Mesodermal cell (in vitro differentiated cells): Measurements from ENCODE around the gene IFNE.

Experiments
- H3K27ac ChIP-seq: 2 replicates; pipeline ENCODE4 v1.7.0; 2013; ENCODE audit warnings: mild to moderate bottlenecking, low read depth, low read length, moderate library complexity; ENCODE audit not compliant: severe bottlenecking
- H3K36me3 ChIP-seq: 2 replicates; pipeline ENCODE4 v1.7.1; 2013; ENCODE audit warnings: mild to moderate bottlenecking, low read length, moderate library complexity; ENCODE audit not compliant: control insufficient read depth, insufficient read depth
- H3K4me1 ChIP-seq: one replicate; pipeline ENCODE4 v1.7.1; 2013; ENCODE audit warnings: mild to moderate bottlenecking, low read length; ENCODE audit not compliant: insufficient read depth, control insufficient read depth, poor library complexity, severe bottlenecking
- H3K4me3 ChIP-seq: 2 replicates; pipeline ENCODE4 v1.7.0; 2013; ENCODE audit warnings: low read length, control low read depth, mild to moderate bottlenecking; ENCODE audit not compliant: insufficient read depth, poor library complexity, severe bottlenecking; ENCODE audit errors: extremely low read depth
- H3K9me3 ChIP-seq: 2 replicates; pipeline ENCODE4 v1.7.1; 2013; ENCODE audit warnings: mild to moderate bottlenecking, low read length, moderate library complexity; ENCODE audit not compliant: control insufficient read depth
- WGBS, 2 experiments: methylation state at CpG; one replicate each; pipeline ENCODE4 v1.1.5; 2013; ENCODE audit warnings: missing lambda C conversion rate in 2 of 2; ENCODE audit not compliant: insufficient coverage in 2 of 2; 5-methylcytosine and 5-hydroxymethylcytosine counted together

Gene IFNE

DNA sequence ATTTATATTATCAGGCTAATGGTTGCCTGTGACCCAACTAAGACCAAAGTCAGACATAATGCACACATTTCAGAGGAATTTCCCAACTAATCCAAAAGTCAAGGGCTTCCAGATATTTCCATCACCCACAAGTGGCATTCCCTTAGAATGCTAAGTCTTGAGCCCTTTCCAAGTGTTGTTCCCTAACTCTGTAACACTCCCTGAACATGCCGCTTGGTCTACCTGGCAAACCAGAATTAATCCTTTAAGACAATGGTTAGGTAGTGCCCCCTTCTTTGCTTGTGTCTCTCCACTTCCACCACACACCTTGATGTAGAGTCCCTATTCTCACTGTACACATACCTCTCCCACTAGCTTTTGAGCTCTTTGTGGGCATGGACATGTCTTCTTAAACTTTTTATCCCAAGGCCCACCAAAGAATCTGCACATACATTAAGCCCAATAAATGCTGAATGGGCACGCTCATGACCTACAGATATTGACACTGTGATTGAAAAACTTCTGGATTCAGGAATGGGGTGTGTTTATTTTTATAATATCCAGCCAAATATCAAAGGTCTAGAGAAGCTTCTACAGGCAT, 37.8 kb upstream of the IFNE start:
- Histone ChIP-seq H3K4me1 (no peaks in the 10 kb centered on the region), H3K27ac (no peak overlapping the region), H3K36me3 (no peaks in the 10 kb centered on the region), H3K9me3 (no peaks in the 10 kb centered on the region), H3K4me3 (no peak overlapping the region)
- 90 to 100% methylated on average over 1 of the region's 2 CpGs for WGBS, 2 experiments

DNA sequence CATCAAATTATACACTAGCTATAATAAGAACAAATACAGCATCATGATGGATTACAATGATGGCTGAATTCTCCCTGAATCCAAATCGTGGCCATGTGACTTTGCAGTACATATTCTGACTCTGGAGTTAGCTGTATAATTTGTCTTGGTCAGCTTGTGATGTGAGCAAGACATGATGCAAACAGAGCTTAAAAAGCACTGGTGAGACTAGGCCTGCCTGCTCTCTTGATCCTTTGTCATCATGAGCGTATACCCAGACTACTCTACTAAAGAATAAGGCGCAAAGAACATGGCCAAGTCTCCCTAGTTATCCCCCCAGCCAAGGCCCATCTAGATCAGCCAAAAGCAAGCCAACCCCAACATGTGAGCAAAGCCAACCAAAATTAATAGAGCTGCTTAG, 34.7 kb upstream of the IFNE start:
- no peak overlapping the region for H3K27ac ChIP-seq
- no peaks in the 10 kb centered on the region for H3K36me3 ChIP-seq
- no peaks in the 10 kb centered on the region for H3K9me3 ChIP-seq
- H3K4me1 ChIP-seq = no peaks in the 10 kb centered on the region
- 80 to 100% methylated on average over 2 of the region's 3 CpGs for WGBS, 2 experiments
- H3K4me3 ChIP-seq = no peak overlapping the region

DNA sequence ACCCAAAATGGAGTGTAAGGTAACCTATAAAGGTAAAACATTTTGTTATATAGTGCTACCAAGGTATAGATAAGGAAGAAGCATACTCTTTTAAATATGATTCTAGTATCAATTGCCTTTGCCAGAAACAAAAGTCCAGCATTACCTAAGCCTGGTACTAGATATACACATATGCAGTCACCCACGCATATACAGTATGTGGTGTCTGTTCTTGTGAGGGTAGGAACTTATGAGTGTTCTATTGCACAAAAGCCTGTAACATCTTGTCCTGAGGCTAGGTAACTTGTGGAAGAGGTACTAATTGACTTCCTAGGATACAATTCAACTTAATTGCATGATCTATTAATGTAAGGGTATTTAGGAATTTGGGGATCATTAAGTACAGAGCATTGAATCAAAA, 31.3 kb upstream of the IFNE start:
- Histone ChIP-seq H3K4me3 (no peak overlapping the region), H3K27ac (no peak overlapping the region), H3K9me3 (no peaks in the 10 kb centered on the region), H3K36me3 (no peaks in the 10 kb centered on the region), H3K4me1 (no peaks in the 10 kb centered on the region)
- WGBS, 2 experiments = no CpG with 5 or more reads among the region's 1 CpG

DNA sequence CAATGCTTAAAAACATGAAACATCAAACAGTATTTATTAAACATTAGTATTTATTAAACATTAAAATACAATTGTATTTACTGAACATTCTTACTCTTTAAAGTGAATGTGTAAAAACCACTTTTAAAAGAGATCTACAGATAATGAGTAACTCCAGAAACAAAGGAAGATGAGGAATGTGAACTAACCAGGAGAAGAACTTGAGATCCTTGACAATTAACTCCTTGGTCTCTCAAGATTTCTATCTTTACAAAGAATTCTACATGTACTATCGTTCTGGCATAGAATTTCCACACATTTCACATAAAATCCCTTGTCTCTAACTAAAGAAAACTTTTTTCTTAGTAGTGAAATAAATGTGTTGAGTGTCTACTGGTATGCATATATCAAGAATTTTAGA, 28.7 kb upstream of the IFNE start:
- Histone ChIP-seq H3K36me3 (no peaks in the 10 kb centered on the region), H3K27ac (no peak overlapping the region), H3K9me3 (no peaks in the 10 kb centered on the region), H3K4me1 (no peaks in the 10 kb centered on the region), H3K4me3 (no peak overlapping the region)
- whole genome bisulfite sequencing, 2 experiments = no CpG with 5 or more reads among the region's 1 CpG

DNA sequence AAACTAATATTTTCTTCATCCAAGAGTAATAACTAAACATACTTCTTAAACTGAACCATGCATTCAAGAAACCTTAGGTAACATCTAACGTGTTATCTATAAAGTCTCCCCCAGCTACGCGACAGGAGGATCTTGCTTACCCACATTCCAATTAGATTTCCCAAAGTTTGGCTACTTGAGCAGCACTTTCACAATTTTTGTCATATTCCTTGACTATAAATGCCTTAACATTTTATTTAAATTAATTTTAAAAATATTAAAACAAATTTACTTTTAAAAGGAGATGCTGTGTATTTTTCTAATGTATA, 25.3 kb upstream of the IFNE start:
- no peaks in the 10 kb centered on the region for H3K9me3 ChIP-seq
- WGBS, 2 experiments = 94 to 100% methylated on average over 3 of the region's 3 CpGs
- no peaks in the 10 kb centered on the region for H3K4me1 ChIP-seq
- H3K36me3 ChIP-seq = no peaks in the 10 kb centered on the region
- H3K27ac ChIP-seq = no peak overlapping the region
- H3K4me3 ChIP-seq = no peak overlapping the region

- Histone ChIP-seq H3K9me3 (no peaks in the 10 kb centered on the region), H3K36me3 (no peaks in the 10 kb centered on the region), H3K4me3 (no peak overlapping the region), H3K4me1 (no peaks in the 10 kb centered on the region), H3K27ac (no peak overlapping the region)
- 72 to 91% methylated on average over 2 to 3 of the region's 4 CpGs for WGBS, 2 experiments
These were observed 24.7 kb upstream of the IFNE start for GRCh38 chr9:21506626-21507482.

DNA sequence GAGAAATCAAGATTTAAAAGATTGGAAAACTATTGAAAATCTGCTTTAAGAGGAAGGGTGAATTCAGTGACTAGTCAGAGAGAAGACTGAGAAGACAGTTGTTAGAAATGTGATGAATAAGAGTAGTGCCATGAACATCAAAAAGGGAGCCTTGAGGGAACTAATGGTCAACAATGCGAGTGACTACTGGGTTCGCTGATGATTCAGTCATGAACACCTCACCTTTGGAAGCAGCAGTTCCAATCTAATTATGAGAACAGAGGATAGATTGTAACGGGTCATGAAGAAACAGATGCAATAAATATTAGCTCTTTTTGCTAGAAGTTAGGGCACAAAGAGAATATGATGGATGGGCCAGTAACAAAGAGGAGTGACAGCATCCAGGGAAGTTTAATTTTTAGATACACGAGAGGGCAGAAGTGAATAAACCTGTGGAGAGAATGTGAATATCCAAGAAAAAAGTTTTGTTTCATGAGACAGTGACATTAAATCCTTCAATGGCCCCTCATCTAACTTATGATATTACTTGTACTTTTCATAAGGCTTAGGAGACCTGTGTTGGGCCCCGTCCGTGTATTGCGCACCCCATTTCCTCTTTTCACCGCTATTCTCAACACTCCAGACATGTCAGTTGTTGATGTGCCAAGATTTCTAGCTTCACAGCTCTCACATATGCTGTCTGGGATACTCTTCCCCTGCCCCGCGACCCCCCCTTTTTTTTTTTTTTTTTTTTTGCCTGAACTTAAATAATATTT, 23.5 kb upstream of the IFNE start:
- no peak overlapping the region for H3K27ac ChIP-seq
- H3K4me3 ChIP-seq = no peak overlapping the region
- no peaks in the 10 kb centered on the region for H3K9me3 ChIP-seq
- no peaks in the 10 kb centered on the region for H3K4me1 ChIP-seq
- no peaks in the 10 kb centered on the region for H3K36me3 ChIP-seq
- WGBS, 2 experiments = 86 to 96% methylated on average over 6 to 8 of the region's 10 CpGs

GRCh38 chr9:21504894-21505293, 22.8 kb upstream of the IFNE start:
- Histone ChIP-seq H3K27ac (no peak overlapping the region), H3K4me3 (no peak overlapping the region), H3K36me3 (no peaks in the 10 kb centered on the region), H3K9me3 (no peaks in the 10 kb centered on the region), H3K4me1 (no peaks in the 10 kb centered on the region)

DNA sequence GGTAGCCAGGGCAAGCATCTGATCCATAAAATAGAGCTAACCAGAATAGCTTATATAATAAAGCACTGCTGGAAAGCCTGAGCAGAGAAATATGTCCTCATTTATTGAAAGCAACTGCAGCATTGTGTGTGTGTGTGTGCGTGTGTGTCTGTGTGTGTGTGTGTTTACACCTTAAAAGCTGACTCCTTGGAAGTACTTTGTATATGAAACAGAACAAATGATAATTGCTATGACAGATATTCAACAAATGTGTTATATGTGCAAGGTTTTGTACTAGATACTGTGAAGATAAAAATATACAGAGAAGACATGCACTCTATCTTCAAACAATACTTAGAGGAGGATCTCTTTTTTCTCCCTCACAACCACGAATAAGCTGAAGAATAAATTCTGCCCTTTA, 22.0 kb upstream of the IFNE start:
- Histone ChIP-seq H3K9me3 (no peaks in the 10 kb centered on the region), H3K36me3 (no peaks in the 10 kb centered on the region), H3K4me3 (no peak overlapping the region), H3K4me1 (no peaks in the 10 kb centered on the region), H3K27ac (no peak overlapping the region)
- WGBS, 2 experiments = 100% methylated on average over 1 of the region's 2 CpGs; no CpG with 5 or more reads in 1 of the 2 experiments

DNA sequence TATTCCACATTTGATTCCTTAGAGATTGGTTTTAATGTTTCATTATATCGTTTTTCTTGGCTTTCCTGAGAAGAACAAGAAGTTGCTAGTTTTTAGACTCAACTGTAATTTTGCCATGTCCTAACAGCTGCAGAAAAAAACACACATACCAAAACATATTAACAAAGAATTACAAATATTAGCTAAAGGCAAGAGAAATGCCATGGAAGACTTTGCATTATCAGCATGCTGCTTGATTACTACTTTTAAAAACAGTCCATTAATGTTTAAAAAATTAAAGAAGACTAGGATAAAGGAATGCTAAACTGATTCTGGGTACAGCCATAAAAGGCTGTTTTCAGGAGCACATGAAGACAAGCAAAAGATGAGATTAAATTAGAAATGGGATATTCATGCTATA, 20.5 kb upstream of the IFNE start:
- no peaks in the 10 kb centered on the region for H3K36me3 ChIP-seq
- H3K4me3 ChIP-seq = no peak overlapping the region
- no CpG with 5 or more reads among the region's 1 CpG for WGBS, 2 experiments
- H3K9me3 ChIP-seq = no peaks in the 10 kb centered on the region
- no peak overlapping the region for H3K27ac ChIP-seq
- no peaks in the 10 kb centered on the region for H3K4me1 ChIP-seq

DNA sequence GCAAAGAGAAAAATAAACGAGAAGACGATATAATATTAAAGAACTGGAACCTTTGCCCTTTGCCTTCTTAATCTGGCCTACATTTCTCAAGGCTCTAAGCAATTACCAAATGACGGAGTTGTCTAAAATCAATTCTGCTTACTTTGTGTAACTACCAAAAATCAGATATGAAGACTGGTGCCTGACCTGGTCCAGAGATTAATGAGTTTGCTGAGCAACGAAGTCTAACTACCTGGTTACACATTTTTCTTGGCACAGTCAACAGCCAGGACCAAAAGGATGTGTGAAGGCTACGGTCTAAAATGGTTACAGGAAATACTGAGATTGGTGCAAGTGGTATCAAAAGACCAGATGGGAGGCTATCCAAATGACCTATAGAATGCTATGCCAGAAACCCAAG, 17.8 kb upstream of the IFNE start:
- H3K27ac ChIP-seq = no peak overlapping the region
- no peaks in the 10 kb centered on the region for H3K9me3 ChIP-seq
- H3K36me3 ChIP-seq = no peaks in the 10 kb centered on the region
- H3K4me1 ChIP-seq = no peaks in the 10 kb centered on the region
- 93 to 99% methylated on average over 4 to 5 of the region's 5 CpGs for WGBS, 2 experiments
- no peak overlapping the region for H3K4me3 ChIP-seq
